Erythroblast (primary cell): ENCODE results near the gene TGFBR3L.

Experiments
- GATA1 ChIP-seq: IDR thresholded peaks from 2 replicates; pipeline ENCODE4 v1.6.1; 2011; ENCODE audit warnings: low read depth, mild to moderate bottlenecking, control low read depth, low read length, moderate library complexity
- POLR2A ChIP-seq: IDR thresholded peaks from 2 replicates; pipeline ENCODE4 v1.6.1; 2011; ENCODE audit warnings: mild to moderate bottlenecking, low read length

- TF ChIP-seq POLR2A (no peak), GATA1 (no peak)
Measured at GRCh38 chr19:7885818-7886217, 28.8 kb upstream of the TGFBR3L start.
